ENCODE results near the gene DIPK2A. TPM values are rescaled to one million over a fixed set of nuclear protein-coding genes. Genes with fewer than 3 reads are reported as not detected.

The DIPK2A gene
- total RNA-seq, 2 experiments from 2014 or later: 18.0 to 19.4 TPM

DNA sequence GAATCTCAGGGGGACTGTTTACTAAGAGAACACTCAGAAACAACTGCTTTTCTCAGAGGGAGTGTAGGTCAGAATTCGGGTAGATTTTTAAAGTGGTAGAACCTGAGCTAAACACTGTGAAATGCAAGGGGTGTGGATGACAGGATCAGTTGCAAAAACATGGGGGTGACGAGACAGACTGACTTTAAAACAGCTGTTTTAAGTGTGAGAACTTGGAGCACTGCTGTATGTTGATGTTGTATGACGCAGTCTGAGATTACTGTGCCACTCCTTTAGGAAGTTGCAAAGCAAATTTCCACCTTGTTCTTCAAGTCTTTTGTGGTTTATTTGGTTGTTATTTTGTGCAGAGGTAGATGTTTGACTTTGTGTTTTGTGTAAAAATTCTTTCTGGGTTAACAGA lies 36.8 kb upstream of the DIPK2A start:
- no peak overlapping the region for H3K4me3 Mint-ChIP-seq
- ATAC-seq (no peak), DNase-seq (no peak)
- H3K27ac Mint-ChIP-seq: no peak overlapping the region
- no peaks in the 10 kb centered on the region for H3K36me3 Mint-ChIP-seq (ENCODE audit: low read depth)
- H3K9me3 Mint-ChIP-seq: no peaks in the 10 kb centered on the region
- ChIA-PET POLR2A (no interaction called here), CTCF (interaction anchor here (1.3 kb wide), 1 partner anchor 15 kb away, joined by 4 read pairs; no protein-coding TSS in a partner anchor)
- peaks cover 30% of the 10 kb centered on the region for H3K27me3 Mint-ChIP-seq
- TF ChIP-seq, protein P1, sequence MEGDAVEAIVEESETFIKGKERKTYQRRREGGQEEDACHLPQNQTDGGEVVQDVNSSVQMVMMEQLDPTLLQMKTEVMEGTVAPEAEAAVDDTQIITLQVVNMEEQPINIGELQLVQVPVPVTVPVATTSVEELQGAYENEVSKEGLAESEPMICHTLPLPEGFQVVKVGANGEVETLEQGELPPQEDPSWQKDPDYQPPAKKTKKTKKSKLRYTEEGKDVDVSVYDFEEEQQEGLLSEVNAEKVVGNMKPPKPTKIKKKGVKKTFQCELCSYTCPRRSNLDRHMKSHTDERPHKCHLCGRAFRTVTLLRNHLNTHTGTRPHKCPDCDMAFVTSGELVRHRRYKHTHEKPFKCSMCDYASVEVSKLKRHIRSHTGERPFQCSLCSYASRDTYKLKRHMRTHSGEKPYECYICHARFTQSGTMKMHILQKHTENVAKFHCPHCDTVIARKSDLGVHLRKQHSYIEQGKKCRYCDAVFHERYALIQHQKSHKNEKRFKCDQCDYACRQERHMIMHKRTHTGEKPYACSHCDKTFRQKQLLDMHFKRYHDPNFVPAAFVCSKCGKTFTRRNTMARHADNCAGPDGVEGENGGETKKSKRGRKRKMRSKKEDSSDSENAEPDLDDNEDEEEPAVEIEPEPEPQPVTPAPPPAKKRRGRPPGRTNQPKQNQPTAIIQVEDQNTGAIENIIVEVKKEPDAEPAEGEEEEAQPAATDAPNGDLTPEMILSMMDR (IDR thresholded peaks at IDR 0.05): no peak
- no peaks in the 10 kb centered on the region for H3K4me1 Mint-ChIP-seq (ENCODE audit: low read depth)
- intact Hi-C loops (cut with micrococcal nuclease): no loop called here

- H3K36me3 Mint-ChIP-seq (ENCODE audit: low read depth): no peaks in the 10 kb centered on the region
- H3K4me1 Mint-ChIP-seq (ENCODE audit: low read depth): no peaks in the 10 kb centered on the region
- no peak overlapping the region for H3K4me3 Mint-ChIP-seq
- no peak overlapping the region for H3K27ac Mint-ChIP-seq
- CTCF ChIA-PET: interaction anchor here (1.3 kb wide), 1 partner anchor 14 kb away, joined by 4 read pairs; no protein-coding TSS in a partner anchor
- intact Hi-C loops (cut with micrococcal nuclease): no loop called here
- DNase-seq (no peak), ATAC-seq (no peak)
- H3K27me3 Mint-ChIP-seq: peaks cover 30% of the 10 kb centered on the region
- POLR2A ChIA-PET: no interaction called here
- TF ChIP-seq, protein P1 (IDR thresholded peaks at IDR 0.05): no peak
- no peaks in the 10 kb centered on the region for H3K9me3 Mint-ChIP-seq
Measured at GRCh38 chr3:143935678-143936077, 35.9 kb upstream of the DIPK2A start.

DNA sequence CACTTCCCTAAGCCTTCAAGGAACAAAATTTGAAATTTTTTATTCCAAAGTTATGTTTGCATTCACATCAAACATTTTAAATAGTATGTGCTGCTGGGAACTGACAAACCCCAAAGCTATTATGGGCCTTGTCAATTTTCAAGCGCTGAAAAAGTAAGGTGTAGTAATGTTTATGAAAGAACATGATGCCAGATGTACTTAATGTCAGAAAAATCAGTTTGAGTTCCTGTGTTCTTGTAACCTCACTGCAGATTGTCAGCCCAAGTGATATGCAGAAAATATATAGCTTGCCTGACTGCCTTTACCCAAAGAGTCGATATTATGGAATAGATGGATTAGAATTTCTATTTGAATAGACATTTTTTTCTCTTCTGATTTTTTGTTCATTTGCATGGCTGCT lies 20.8 kb upstream of the DIPK2A start:
- Mint-ChIP-seq H3K27me3 (peaks cover 9% of the 10 kb centered on the region), H3K9me3 (no peaks in the 10 kb centered on the region), H3K4me1 (ENCODE audit: low read depth) (no peaks in the 10 kb centered on the region), H3K27ac (no peak overlapping the region), H3K4me3 (no peak overlapping the region), H3K36me3 (ENCODE audit: low read depth) (no peaks in the 10 kb centered on the region)
- intact Hi-C loops (cut with micrococcal nuclease): loop anchor here (5.0 kb wide), 1 partner anchor 64 kb away; no protein-coding TSS in a partner anchor
- ChIA-PET POLR2A (no interaction called here), CTCF (interaction anchor here (1.2 to 2.5 kb wide), 6 partner anchors 21 to 176 kb away, joined by 3 to 14 read pairs (median 4); partner anchors contain the start of gene DIPK2A)
- DNase-seq (no peak), ATAC-seq (no peak)
- TF ChIP-seq, protein P1 (IDR thresholded peaks at IDR 0.05): no peak

- ChIA-PET CTCF (interaction anchor here (0.7 to 2.5 kb wide), 8 partner anchors 13 to 176 kb away, joined by 3 to 14 read pairs (median 4); partner anchors contain the start of gene DIPK2A), POLR2A (no interaction called here)
- no peaks in the 10 kb centered on the region for H3K9me3 Mint-ChIP-seq
- ATAC-seq: peak; percentile 77
- H3K4me3 Mint-ChIP-seq: no peak overlapping the region
- TF ChIP-seq, protein P1 (IDR thresholded peaks at IDR 0.05): peak; percentile 79
- H3K4me1 Mint-ChIP-seq (ENCODE audit: low read depth): peaks cover 1% of the 10 kb centered on the region
- intact Hi-C loops (cut with micrococcal nuclease): loop anchor here (5.0 kb wide), 1 partner anchor 64 kb away; no protein-coding TSS in a partner anchor
- peak; percentile 58 for DNase-seq
- no peak overlapping the region for H3K27ac Mint-ChIP-seq
- no peaks in the 10 kb centered on the region for H3K36me3 Mint-ChIP-seq (ENCODE audit: low read depth)
- peaks cover 9% of the 10 kb centered on the region for H3K27me3 Mint-ChIP-seq
Measured at GRCh38 chr3:143951351-143951971, 20.2 kb upstream of the DIPK2A start.

DNA sequence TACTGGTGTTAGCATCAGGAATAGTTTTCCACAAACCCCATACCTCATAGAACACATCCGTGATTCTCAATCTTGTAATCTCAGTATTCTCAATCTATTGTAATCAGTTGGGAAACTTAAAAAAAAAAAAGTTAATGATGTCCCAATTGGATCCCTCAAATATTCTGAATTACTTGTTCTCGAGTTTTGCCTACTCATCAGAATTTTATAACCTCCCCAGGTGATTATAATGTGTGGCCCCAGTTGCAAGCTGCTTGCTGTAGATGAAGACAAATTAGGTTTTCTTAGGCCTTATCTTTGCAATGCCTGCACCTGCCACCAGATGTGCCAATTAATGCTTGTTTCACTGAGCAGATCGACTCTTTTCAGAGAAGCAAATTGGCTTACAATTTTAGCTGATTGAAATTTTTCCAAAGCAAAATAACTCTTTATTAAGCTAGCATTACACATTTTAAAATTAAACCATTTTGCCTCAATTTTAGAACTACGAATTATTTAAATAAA lies 19.0 kb upstream of the DIPK2A start:
- Mint-ChIP-seq H3K27ac (no peak overlapping the region), H3K36me3 (ENCODE audit: low read depth) (no peaks in the 10 kb centered on the region), H3K4me3 (no peak overlapping the region), H3K27me3 (peaks cover 8% of the 10 kb centered on the region), H3K9me3 (no peaks in the 10 kb centered on the region), H3K4me1 (ENCODE audit: low read depth) (peaks cover 10% of the 10 kb centered on the region)
- DNase-seq (no peak), ATAC-seq (no peak)
- ChIA-PET POLR2A (interaction anchor here (1.5 kb wide), 1 partner anchor 10 kb away, joined by 3 read pairs; no protein-coding TSS in a partner anchor), CTCF (interaction anchor here (0.6 to 2.0 kb wide), 12 partner anchors 10 to 581 kb away, joined by 3 to 10 read pairs (median 4); no protein-coding TSS in a partner anchor)
- intact Hi-C loops (cut with micrococcal nuclease): loop anchor here (2.0 to 5.0 kb wide), 2 partner anchors 65 to 178 kb away; no protein-coding TSS in a partner anchor
- TF ChIP-seq, protein P1 (IDR thresholded peaks at IDR 0.05): no peak
